C1 segment of cervical spinal cord (tissue), 14 donors: ENCODE data around the gene UNKL.

Experiments used
- DNase-seq, 14 donors: peaks; one replicate each; lab custom pipeline; 2025; lab: John Stamatoyannopoulos, UW

The UNKL gene

GRCh38 chr16:1351582-1352362 is 62.7 kb downstream of the UNKL start, which contains the start of the genes GNPTG and TSR3:
GNPTG (plus strand) TSS chr16:1351931; CDS start chr16:1351966, 35 bp downstream.
TSR3 (minus strand) TSS chr16:1351878; CDS start chr16:1351804, 74 bp downstream.
- peak in 13 of 14 donors; percentile 41 to 89 (median 66) for DNase-seq

GRCh38 chr16:1351215-1351581 is 63.3 kb downstream of the UNKL start:
- DNase-seq: no peak

GRCh38 chr16:1350691-1351090 is 63.8 kb downstream of the UNKL start:
- DNase-seq: no peak

GRCh38 chr16:1349951-1350350 is 64.6 kb downstream of the UNKL start:
- no peak for DNase-seq

- DNase-seq: no peak
These were observed 65.2 kb downstream of the UNKL start for GRCh38 chr16:1349351-1349750.

GRCh38 chr16:1348926-1349325 is 65.6 kb downstream of the UNKL start:
- DNase-seq: no peak

- no peak for DNase-seq
These were observed 66.1 kb downstream of the UNKL start for GRCh38 chr16:1348441-1348840.

GRCh38 chr16:1347962-1348361 is 66.5 kb downstream of the UNKL start:
- DNase-seq: no peak

- DNase-seq: no peak
These were observed 67.1 kb downstream of the UNKL start for GRCh38 chr16:1347286-1347855.

- DNase-seq: no peak
These were observed 67.8 kb downstream of the UNKL start for GRCh38 chr16:1346422-1347285.

GRCh38 chr16:1345651-1346421 is 68.7 kb downstream of the UNKL start:
- no peak for DNase-seq

- DNase-seq: no peak
These were observed 69.4 kb downstream of the UNKL start for GRCh38 chr16:1345087-1345486.

- DNase-seq: no peak
These were observed 70.0 kb downstream of the UNKL start for GRCh38 chr16:1344499-1344898.

GRCh38 chr16:1343428-1344242 is 70.9 kb downstream of the UNKL start:
- no peak for DNase-seq

GRCh38 chr16:1342526-1343427 is 71.7 kb downstream of the UNKL start:
- peak in 13 of 14 donors; percentile 8 to 90 (median 65) for DNase-seq

- no peak for DNase-seq
These were observed 72.7 kb downstream of the UNKL start for GRCh38 chr16:1341495-1342420.

- no peak for DNase-seq
These were observed 73.6 kb downstream of the UNKL start for GRCh38 chr16:1340730-1341494.
